B cell (primary cell): Measurements from ENCODE around the gene PKNOX1.

Experiments
- CTCF ChIP-seq: fragments of 200-600 bp; IDR thresholded peaks from one replicate; pipeline ENCODE4 v1.8.0; 2022; ENCODE audit warnings: antibody characterized with exemption, mild to moderate bottlenecking
- EZH2 ChIP-seq: IDR thresholded peaks from 2 replicates; pipeline ENCODE4 v1.6.1; 2012; ENCODE audit warnings: borderline replicate concordance, low read depth, mild to moderate bottlenecking, moderate library complexity, low read length; ENCODE audit not compliant: insufficient read depth, poor library complexity, severe bottlenecking

GRCh38 chr21:43024439-43025136, 50.2 kb downstream of the PKNOX1 start:
- TF ChIP-seq CTCF, result no peak
- TF ChIP-seq EZH2, result no peak
